Prostate gland (tissue), 2 donors: ENCODE results near the gene OR6C75. TPM values are rescaled to one million over a fixed set of nuclear protein-coding genes. Genes with fewer than 3 reads are reported as not detected.

Source experiments
- DNase-seq: peaks from one replicate; pipeline ENCODE4 v3.0.0-alpha.2; 2019; ENCODE audit warnings: low spot score
- H3K27ac ChIP-seq, 2 donors: fragments of 200-600 bp; sonication (generic); 2 replicates each; pipeline ENCODE4 v1.5.1; 2017 to 2019
- H3K27me3 ChIP-seq: fragments of 200-600 bp; sonication (generic); replicated peaks from 2 replicates; pipeline ENCODE4 v1.5.1; 2019; ENCODE audit not compliant: insufficient read depth
- H3K36me3 ChIP-seq, 2 donors: fragments of 200-600 bp; sonication (generic); 1 replicate in 1 of 2; 2 replicates in 1 of 2; pipeline versions ENCODE4 v1.5.1 to v1.8.1; 2017 to 2019
- H3K4me1 ChIP-seq: fragments of 200-600 bp; sonication (generic); replicated peaks from 2 replicates; pipeline ENCODE4 v1.5.1; 2019
- H3K4me3 ChIP-seq, 2 donors: fragments of 200-600 bp; sonication (generic); 2 replicates each; pipeline ENCODE4 v1.5.1; 2017 to 2019
- H3K9me3 ChIP-seq: fragments of 200-600 bp; sonication (generic); 2 replicates; pipeline ENCODE4 v1.5.1; 2017
- CTCF ChIP-seq, 4 experiments: fragments of 200-600 bp in 2 of 4; fragments of 450-650 bp in 2 of 4; sonication (generic) in 2 of 4; IDR thresholded peaks; 1 replicate in 3 of 4; 2 replicates in 1 of 4; pipeline ENCODE4 v1.5.1; 2016 to 2019; ENCODE audit warnings: antibody characterized with exemption in 4 of 4, mild to moderate bottlenecking in 2 of 4, moderate library complexity in 2 of 4
- POLR2A ChIP-seq: fragments of 450-650 bp; IDR thresholded peaks from one replicate; pipeline ENCODE4 v1.6.1; 2016; ENCODE audit warnings: antibody characterized with exemption, mild to moderate bottlenecking
- POLR2AphosphoS5 ChIP-seq: sonication (generic); formaldehyde crosslinking; IDR thresholded peaks from one replicate; pipeline ENCODE4 v1.6.1; 2017; ENCODE audit warnings: antibody characterized with exemption
- WGBS: methylation state at CpG from one replicate; pipeline ENCODE4 v1.1.5; 2018; 5-methylcytosine and 5-hydroxymethylcytosine counted together
- intact Hi-C: fragments of 100-400 bp; cut with DNase I; formaldehyde crosslinking; loops from one replicate; pipeline ENCODE4 v1.14.2; 2022
- total RNA-seq, 2 donors: library from RNA; depleted of rRNA; stranded (reverse); fragments of >200 nt; gene quantifications; one replicate each; pipeline ENCODE4 v1.1.0, GENCODE V29; 2016

OR6C75 gene
- total RNA-seq, 2 donors from 2014 or later = not detected

- WGBS = 84% methylated on average over 1 of the region's 1 CpG
- DNase-seq = no peak
- no peak for TF ChIP-seq CTCF (IDR thresholded peaks at IDR 0.05)
- TF ChIP-seq POLR2A = no peak
- TF ChIP-seq POLR2AphosphoS5 = no peak
- Histone ChIP-seq H3K9me3 (no peaks in the 10 kb centered on the region), H3K27ac (no peak overlapping the region), H3K4me1 (no peaks in the 10 kb centered on the region), H3K4me3 (no peak overlapping the region), H3K27me3 (no peaks in the 10 kb centered on the region), H3K36me3 (no peaks in the 10 kb centered on the region)
- intact Hi-C loops = no loop called here
Measured at GRCh38 chr12:55416961-55417360, 54.2 kb downstream of the OR6C75 start.

Other genes with a start within 250 kb of the OR6C75 start
- gene OR9K2, start 236.6 kb upstream of the OR6C75 start, total RNA-seq = not detected
- gene OR10A7, start 141.9 kb upstream of the OR6C75 start, total RNA-seq = not detected
- gene OR6C74, start 118.4 kb upstream of the OR6C75 start, total RNA-seq = not detected
- gene OR6C6, start 66.4 kb upstream of the OR6C75 start, total RNA-seq = not detected
- gene OR6C1, start 48.6 kb upstream of the OR6C75 start, total RNA-seq = not detected
- gene OR6C3, start 32.2 kb upstream of the OR6C75 start, total RNA-seq = not detected
- gene OR6C65, start 37.6 kb downstream of the OR6C75 start, total RNA-seq = not detected
- gene OR6C76, start 63.3 kb downstream of the OR6C75 start, total RNA-seq = not detected
- gene OR6C2, start 81.1 kb downstream of the OR6C75 start, total RNA-seq = not detected
- not detected for gene OR6C70, start 107.2 kb downstream of the OR6C75 start, total RNA-seq
- not detected for gene OR6C68, start 129.4 kb downstream of the OR6C75 start, total RNA-seq
- not detected for gene OR6C4, start 186.6 kb downstream of the OR6C75 start, total RNA-seq
- not detected for gene OR2AP1, start 209.5 kb downstream of the OR6C75 start, total RNA-seq